ENCODE results near the gene CHSY1. TPM values are rescaled to one million over a fixed set of nuclear protein-coding genes. Genes with fewer than 3 reads are reported as not detected.

Gene CHSY1
- total RNA-seq, 1 experiment from 2014 or later, result 29.8 TPM

DNA sequence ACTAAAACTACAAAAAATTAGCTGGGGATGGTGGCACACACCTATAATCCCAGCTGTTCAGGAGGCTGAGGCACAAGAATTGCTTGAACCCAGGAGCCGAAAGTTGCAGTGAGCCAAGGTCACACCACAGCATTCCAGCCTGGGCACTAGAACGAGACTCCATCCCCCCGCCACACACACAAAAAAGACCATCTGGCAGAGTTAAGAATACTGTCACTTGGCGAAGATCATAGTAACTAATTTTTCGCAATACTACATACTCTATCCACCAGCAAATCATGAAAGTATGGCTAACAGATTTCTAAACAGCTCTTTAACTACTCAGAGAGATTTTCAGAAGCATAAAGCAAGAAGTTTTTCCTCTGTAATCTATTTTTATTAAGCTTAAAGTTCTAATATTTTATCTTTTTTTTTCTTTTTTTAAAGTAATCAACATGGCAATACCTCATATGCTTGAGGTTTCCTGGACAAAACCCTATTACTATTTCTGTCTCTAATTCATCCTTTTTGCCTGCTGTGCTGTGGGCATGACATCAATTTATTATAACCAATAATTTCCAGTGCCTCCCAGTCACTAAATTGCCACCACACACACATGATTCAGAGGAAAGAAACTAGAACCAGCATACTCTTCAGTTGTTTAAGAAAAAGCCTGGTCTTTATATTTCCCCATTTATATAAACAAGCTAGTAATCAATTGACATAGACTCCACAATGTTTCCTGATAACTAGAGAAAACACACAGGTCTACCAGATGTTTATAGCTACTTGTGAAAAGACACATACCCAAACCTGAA is 46.9 kb downstream of the CHSY1 start:
- TF ChIP-seq, protein P1, sequence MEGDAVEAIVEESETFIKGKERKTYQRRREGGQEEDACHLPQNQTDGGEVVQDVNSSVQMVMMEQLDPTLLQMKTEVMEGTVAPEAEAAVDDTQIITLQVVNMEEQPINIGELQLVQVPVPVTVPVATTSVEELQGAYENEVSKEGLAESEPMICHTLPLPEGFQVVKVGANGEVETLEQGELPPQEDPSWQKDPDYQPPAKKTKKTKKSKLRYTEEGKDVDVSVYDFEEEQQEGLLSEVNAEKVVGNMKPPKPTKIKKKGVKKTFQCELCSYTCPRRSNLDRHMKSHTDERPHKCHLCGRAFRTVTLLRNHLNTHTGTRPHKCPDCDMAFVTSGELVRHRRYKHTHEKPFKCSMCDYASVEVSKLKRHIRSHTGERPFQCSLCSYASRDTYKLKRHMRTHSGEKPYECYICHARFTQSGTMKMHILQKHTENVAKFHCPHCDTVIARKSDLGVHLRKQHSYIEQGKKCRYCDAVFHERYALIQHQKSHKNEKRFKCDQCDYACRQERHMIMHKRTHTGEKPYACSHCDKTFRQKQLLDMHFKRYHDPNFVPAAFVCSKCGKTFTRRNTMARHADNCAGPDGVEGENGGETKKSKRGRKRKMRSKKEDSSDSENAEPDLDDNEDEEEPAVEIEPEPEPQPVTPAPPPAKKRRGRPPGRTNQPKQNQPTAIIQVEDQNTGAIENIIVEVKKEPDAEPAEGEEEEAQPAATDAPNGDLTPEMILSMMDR (IDR thresholded peaks at IDR 0.05; ENCODE audit: unreplicated experiment), result no peak
- no TSS peak for BruUV-seq (replicated peaks)
- CTCF ChIA-PET, result interaction anchor here (0.8 to 1.6 kb wide), 3 partner anchors 35 to 116 kb away, joined by 3 to 5 read pairs (median 4); no protein-coding TSS in a partner anchor

DNA sequence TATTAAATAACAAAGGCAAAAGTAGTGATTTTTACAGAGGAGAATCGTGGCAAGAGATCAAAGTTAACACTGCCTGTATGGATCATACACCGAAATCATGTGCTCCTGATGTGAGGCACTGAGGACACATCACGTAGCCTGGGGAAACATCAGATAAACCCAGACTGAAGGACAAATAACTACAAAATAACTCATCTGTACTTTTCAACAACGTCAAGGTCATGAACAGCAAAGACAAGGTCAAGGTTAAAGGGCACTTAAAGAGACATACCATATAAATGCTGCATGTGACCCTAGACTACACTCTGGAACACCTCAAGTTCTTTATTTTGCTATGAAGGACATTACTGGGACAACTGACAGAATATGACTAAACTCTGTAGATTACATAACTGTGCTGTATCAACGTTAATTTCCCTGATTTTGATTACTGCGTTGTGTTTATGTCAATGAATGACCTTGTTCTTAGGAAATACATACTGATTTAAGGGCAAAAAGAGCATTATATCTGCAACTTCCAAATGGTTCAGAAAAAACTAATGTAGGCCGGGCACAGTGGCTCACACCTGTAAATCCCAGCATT is 48.1 kb downstream of the CHSY1 start:
- no TSS peak for BruUV-seq (replicated peaks)
- H3K27ac Mint-ChIP-seq (ENCODE audit: low read depth, unreplicated experiment), result no peak overlapping the region
- no peaks in the 10 kb centered on the region for H3K36me3 Mint-ChIP-seq (ENCODE audit: insufficient read depth, unreplicated experiment)
- no peak overlapping the region for H3K4me3 Mint-ChIP-seq (ENCODE audit: unreplicated experiment)
- H3K9me3 Mint-ChIP-seq (ENCODE audit: unreplicated experiment), result no peaks in the 10 kb centered on the region
- peaks cover 53% of the 10 kb centered on the region for H3K4me1 Mint-ChIP-seq (ENCODE audit: insufficient read depth, unreplicated experiment)
- ChIA-PET CTCF (no interaction called here), POLR2A (no interaction called here)
- DNase-seq (ENCODE audit: unreplicated experiment), result no peak
- TF ChIP-seq, protein P1 (IDR thresholded peaks at IDR 0.05; ENCODE audit: unreplicated experiment), result no peak
- intact Hi-C loops (cut with micrococcal nuclease), result loop anchor here (5.0 kb wide), 1 partner anchor 76 kb away; no protein-coding TSS in a partner anchor
- H3K27me3 Mint-ChIP-seq (ENCODE audit: insufficient read depth, unreplicated experiment), result no peaks in the 10 kb centered on the region

More for the DNA sequence above, 46.9 kb downstream of the CHSY1 start:
- POLR2A ChIA-PET, result interaction anchor here (0.7 to 1.7 kb wide), 6 partner anchors 10 to 608 kb away, joined by 3 to 8 read pairs (median 4); no protein-coding TSS in a partner anchor
- H3K27me3 Mint-ChIP-seq (ENCODE audit: insufficient read depth, unreplicated experiment), result no peaks in the 10 kb centered on the region
- no peaks in the 10 kb centered on the region for H3K9me3 Mint-ChIP-seq (ENCODE audit: unreplicated experiment)
- DNase-seq (ENCODE audit: unreplicated experiment), result no peak
- H3K4me1 Mint-ChIP-seq (ENCODE audit: insufficient read depth, unreplicated experiment), result peaks cover 41% of the 10 kb centered on the region
- no peak overlapping the region for H3K4me3 Mint-ChIP-seq (ENCODE audit: unreplicated experiment)
- intact Hi-C loops (cut with micrococcal nuclease), result loop anchor here (5.0 kb wide), 1 partner anchor 78 kb away; no protein-coding TSS in a partner anchor
- no peaks in the 10 kb centered on the region for H3K36me3 Mint-ChIP-seq (ENCODE audit: insufficient read depth, unreplicated experiment)
- no peak overlapping the region for H3K27ac Mint-ChIP-seq (ENCODE audit: low read depth, unreplicated experiment)

DNA sequence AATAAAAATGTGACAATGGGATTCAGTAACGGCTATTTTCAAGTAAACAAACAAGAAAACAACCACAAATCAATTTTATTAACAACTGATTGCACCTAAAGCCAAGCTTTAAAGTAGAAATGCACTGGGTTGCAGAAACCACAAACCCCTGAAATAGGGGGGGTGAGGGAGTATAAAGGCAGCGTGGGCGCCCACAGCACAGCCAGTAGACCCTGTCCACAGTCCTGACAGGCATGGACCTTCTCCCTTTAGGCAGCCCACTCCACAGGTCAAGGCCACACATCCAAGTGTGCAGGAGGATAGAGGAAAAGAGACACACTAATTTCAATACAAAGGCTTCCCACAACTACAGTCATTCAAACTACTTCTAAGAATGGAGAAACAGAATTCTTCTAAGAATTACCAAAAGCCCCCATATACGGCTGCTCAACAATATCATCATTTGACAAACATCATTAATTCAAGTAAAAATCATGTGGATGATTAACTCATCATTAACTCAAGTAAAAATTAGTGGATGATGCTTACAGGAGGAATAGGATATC is 48.7 kb downstream of the CHSY1 start:
- BruUV-seq (replicated peaks), result no TSS peak
- H3K27me3 Mint-ChIP-seq (ENCODE audit: insufficient read depth, unreplicated experiment), result no peaks in the 10 kb centered on the region
- DNase-seq (ENCODE audit: unreplicated experiment), result no peak
- TF ChIP-seq, protein P1 (IDR thresholded peaks at IDR 0.05; ENCODE audit: unreplicated experiment), result no peak
- no peak overlapping the region for H3K4me3 Mint-ChIP-seq (ENCODE audit: unreplicated experiment)
- ChIA-PET CTCF (no interaction called here), POLR2A (no interaction called here)
- intact Hi-C loops (cut with micrococcal nuclease), result loop anchor here (5.0 kb wide), 1 partner anchor 76 kb away; no protein-coding TSS in a partner anchor
- no peak overlapping the region for H3K27ac Mint-ChIP-seq (ENCODE audit: low read depth, unreplicated experiment)
- H3K9me3 Mint-ChIP-seq (ENCODE audit: unreplicated experiment), result no peaks in the 10 kb centered on the region
- H3K4me1 Mint-ChIP-seq (ENCODE audit: insufficient read depth, unreplicated experiment), result peaks cover 52% of the 10 kb centered on the region
- no peaks in the 10 kb centered on the region for H3K36me3 Mint-ChIP-seq (ENCODE audit: insufficient read depth, unreplicated experiment)
